Measurements from ENCODE around the gene TRAPPC3L. TPM values are rescaled to one million over a fixed set of nuclear protein-coding genes. Genes with fewer than 3 reads are reported as not detected.

Gene TRAPPC3L
- polyA plus RNA-seq, 1 of the 3 experiments (the other 2 are of a cell fraction), result 0.03 TPM

- no peak for TF ChIP-seq REST (IDR thresholded peaks at IDR 0.05; ENCODE audit: low read depth, low read length)
Measured at GRCh38 chr6:116461331-116461931, 84.1 kb downstream of the TRAPPC3L start, which contains the start of gene CALHM6 (continued).

GRCh38 chr6:116459927-116460326 is 85.6 kb downstream of the TRAPPC3L start:
- H3K9me3 ChIP-seq, result no peaks in the 10 kb centered on the region
- no peak overlapping the region for H3K27ac ChIP-seq (ENCODE audit: low read depth in 2 of 2, low read length in 1 of 2)
- H3K9me2 ChIP-seq, result no peaks in the 10 kb centered on the region
- H3K4me3 ChIP-seq (ENCODE audit: low read depth in 2 of 2, low read length in 1 of 2), result no peak overlapping the region
- WGBS (ENCODE audit: low lambda C conversion rate), result 77% methylated on average over 4 of the region's 4 CpGs
- POLR2A ChIA-PET, result no interaction called here
- no peak overlapping the region for H3K9ac ChIP-seq
- no peak overlapping the region for H2AFZ ChIP-seq (ENCODE audit: low read depth)
- H4K20me1 ChIP-seq (ENCODE audit: insufficient read depth), result no peaks in the 10 kb centered on the region
- peaks cover 0 to 7% of the 10 kb centered on the region in 2 experiments; a peak in 1 of 4 replicates for H3K4me1 ChIP-seq (ENCODE audit: control insufficient read depth in 1 of 2, insufficient read depth in 2 of 2, low read depth in 1 of 2, low read length in 1 of 2)
- no peaks in the 10 kb centered on the region for H3K36me3 ChIP-seq (replicated peaks in 1 of 2; ENCODE audit: control insufficient read depth in 1 of 2, insufficient read depth in 2 of 2, low read length in 1 of 2)
- no peak for DNase-seq
- TF ChIP-seq CTCF (IDR thresholded peaks at IDR 0.05) (no peak), YY1 (IDR thresholded peaks at IDR 0.05; ENCODE audit: low read depth) (no peak)
- no peak overlapping the region for H3K4me2 ChIP-seq
- CTCF ChIA-PET, result no interaction called here
- H3F3A ChIP-seq (replicated peaks; ENCODE audit: insufficient read depth), result no peaks in the 10 kb centered on the region
- H3K79me2 ChIP-seq (ENCODE audit: insufficient read depth), result no peaks in the 10 kb centered on the region
- no peaks in the 10 kb centered on the region for H3K27me3 ChIP-seq (ENCODE audit: insufficient read depth)

- ChIA-PET CTCF (no interaction called here), POLR2A (no interaction called here)
- Histone ChIP-seq H3K4me2 (no peak overlapping the region), H3K27me3 (ENCODE audit: insufficient read depth) (no peaks in the 10 kb centered on the region), H3K9me2 (no peaks in the 10 kb centered on the region), H3K9me3 (no peaks in the 10 kb centered on the region), H2AFZ (ENCODE audit: low read depth) (no peak overlapping the region), H3K9ac (no peak overlapping the region), H3K36me3 (replicated peaks in 1 of 2; ENCODE audit: control insufficient read depth in 1 of 2, insufficient read depth in 2 of 2, low read length in 1 of 2) (no peaks in the 10 kb centered on the region), H3K27ac (ENCODE audit: low read depth in 2 of 2, low read length in 1 of 2) (no peak overlapping the region), H3K79me2 (ENCODE audit: insufficient read depth) (no peaks in the 10 kb centered on the region), H3K4me3 (ENCODE audit: low read depth in 2 of 2, low read length in 1 of 2) (no peak overlapping the region), H4K20me1 (ENCODE audit: insufficient read depth) (no peaks in the 10 kb centered on the region), H3K4me1 (ENCODE audit: control insufficient read depth in 1 of 2, insufficient read depth in 2 of 2, low read depth in 1 of 2, low read length in 1 of 2) (peaks cover 0 to 7% of the 10 kb centered on the region in 2 experiments; a peak in 1 of 4 replicates), H3F3A (replicated peaks; ENCODE audit: insufficient read depth) (no peaks in the 10 kb centered on the region)
- 62% methylated on average over 8 of the region's 9 CpGs for WGBS (ENCODE audit: low lambda C conversion rate)
- no peak for DNase-seq
- TF ChIP-seq EZH2phosphoT487 (IDR thresholded peaks at IDR 0.05; ENCODE audit: borderline replicate concordance, low read depth) (no peak), RAD21 (IDR thresholded peaks at IDR 0.05; ENCODE audit: low read length) (no peak), GABPA (IDR thresholded peaks at IDR 0.05; ENCODE audit: low read depth) (no peak), TAF1 (IDR thresholded peaks at IDR 0.05; ENCODE audit: borderline replicate concordance, low read depth, low read length) (no peak), GATA2 (CRISPR knock-in tag; IDR thresholded peaks at IDR 0.05) (no peak), YY1 (IDR thresholded peaks at IDR 0.05; ENCODE audit: low read depth) (no peak), RXRA (IDR thresholded peaks at IDR 0.05; ENCODE audit: borderline replicate concordance, low read depth) (no peak), REST (IDR thresholded peaks at IDR 0.05; ENCODE audit: low read depth, low read length) (no peak), EP300 (IDR thresholded peaks at IDR 0.05; ENCODE audit: borderline replicate concordance in 1 of 2, low read depth in 1 of 2, low read length in 1 of 2) (no peak), POLR2AphosphoS5 (IDR thresholded peaks at IDR 0.05; ENCODE audit: low read depth, low read length) (no peak), USF1 (IDR thresholded peaks at IDR 0.05; ENCODE audit: borderline replicate concordance, low read depth) (no peak), MXI1 (IDR thresholded peaks at IDR 0.05; ENCODE audit: low read depth, low read length) (no peak)
Measured at GRCh38 chr6:116458264-116458663, 87.2 kb downstream of the TRAPPC3L start.
